Stimulated activated CD4-positive, alpha-beta T cell treated with anti-CD3 and anti-CD28 coated beads, Interleukin-12 subunit alpha, Interleukin-12 subunit beta, amount 100 ng/mL, for 24 hours (primary cell): ENCODE data around the gene FAM90A1.
"Not testable (repeated sequence)": the region's sequence is repeated elsewhere in the genome, so short reads cannot be mapped to it uniquely, and the experiment has no call there.

Experiments
- DNase-seq, 2 experiments: peaks; one replicate each; pipeline ENCODE4 v3.0.0-alpha.2; 2020; ENCODE audit warnings: low read depth in 2 of 2

The FAM90A1 gene

DNA sequence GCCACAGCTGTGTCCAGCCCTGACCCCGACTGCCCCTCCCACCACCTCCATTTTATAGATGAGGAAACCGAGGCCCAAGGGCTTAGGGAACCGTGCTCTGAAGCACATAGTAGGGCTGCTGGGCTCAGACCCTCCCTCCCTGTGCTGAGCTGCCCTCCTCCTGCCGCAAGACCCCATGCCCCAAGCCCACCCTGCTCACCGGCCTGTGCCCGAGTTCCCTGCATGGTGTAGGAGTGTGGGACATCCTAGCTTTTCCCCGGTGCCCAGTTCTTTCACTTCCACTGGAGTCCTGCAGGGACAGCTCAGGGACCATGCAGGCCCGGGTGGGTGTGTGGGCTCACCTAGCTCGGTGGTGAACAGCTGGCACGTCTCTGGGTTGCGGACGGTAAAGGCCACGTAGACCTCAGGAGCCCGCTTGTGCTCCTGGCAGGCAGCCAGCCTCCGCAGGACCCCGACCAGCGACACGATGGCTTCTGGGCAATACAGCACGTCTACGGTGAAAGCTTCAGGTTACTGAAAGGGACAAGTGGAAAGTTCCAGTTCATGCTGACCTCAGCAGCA is 6.6 kb upstream of the FAM90A1 start:
- DNase-seq, result not testable (repeated sequence)

DNA sequence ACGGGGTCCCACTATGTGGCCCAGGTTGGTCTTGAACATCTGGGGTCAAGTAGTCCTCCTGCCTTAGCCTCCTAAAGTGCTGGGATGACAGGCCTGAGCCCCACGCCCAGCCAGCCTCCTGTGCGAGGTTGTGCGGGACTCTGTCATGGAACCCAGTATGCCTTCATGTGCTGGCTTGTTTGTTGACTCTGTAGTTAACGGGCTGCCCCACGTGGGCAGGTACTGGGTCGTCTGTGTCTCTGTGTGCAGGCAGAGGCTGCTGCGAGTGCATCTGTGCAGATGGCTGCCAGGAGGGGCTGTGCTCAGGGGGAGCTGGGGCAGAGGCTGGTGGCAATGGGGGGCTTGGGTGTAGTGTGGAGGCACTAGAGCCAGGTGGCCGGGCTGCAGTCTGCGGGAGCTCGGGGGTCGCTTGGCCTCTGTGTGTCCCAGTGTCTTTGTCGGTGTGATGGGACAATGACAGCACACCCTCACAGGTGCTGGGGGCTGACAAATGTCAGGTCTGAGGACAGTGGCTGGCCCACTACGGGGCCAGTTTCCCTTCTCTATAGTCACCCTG is 6.0 kb upstream of the FAM90A1 start:
- not testable (repeated sequence) for DNase-seq

GRCh38 chr12:8231666-8232608 is 4.5 kb upstream of the FAM90A1 start:
- peak; percentile 52 to 58 for DNase-seq

- not testable (repeated sequence) for DNase-seq
Measured at GRCh38 chr12:8231049-8231448, 3.6 kb upstream of the FAM90A1 start.

- DNase-seq, result not testable (repeated sequence)
Measured at GRCh38 chr12:8229486-8229885, 2.1 kb upstream of the FAM90A1 start.

- not testable (repeated sequence) for DNase-seq
Measured at GRCh38 chr12:8228607-8229006, 1.2 kb upstream of the FAM90A1 start.

- DNase-seq, result not testable (repeated sequence)
Measured at GRCh38 chr12:8227732-8228077, 287 bp upstream of the FAM90A1 start.

DNA sequence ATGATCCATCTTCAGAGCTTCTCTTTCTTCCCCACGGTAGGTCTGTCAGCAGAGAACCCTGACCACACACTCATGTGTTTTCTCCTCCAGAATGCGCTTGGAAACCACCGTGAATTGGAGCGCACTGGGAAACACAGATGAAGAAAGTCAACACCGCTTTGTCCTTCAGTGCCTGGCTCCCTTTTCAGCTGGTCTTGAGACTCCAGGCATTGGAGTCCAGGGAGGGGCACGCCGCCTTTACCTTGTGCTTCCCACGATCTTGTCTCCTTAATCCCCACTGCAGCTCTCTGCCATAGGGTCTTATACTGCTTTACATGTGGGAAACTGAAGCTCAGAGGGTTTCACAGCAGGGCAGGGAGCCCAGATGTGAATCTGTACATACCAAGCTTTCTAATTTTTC is 1.1 kb downstream of the FAM90A1 start:
- no peak for DNase-seq

DNA sequence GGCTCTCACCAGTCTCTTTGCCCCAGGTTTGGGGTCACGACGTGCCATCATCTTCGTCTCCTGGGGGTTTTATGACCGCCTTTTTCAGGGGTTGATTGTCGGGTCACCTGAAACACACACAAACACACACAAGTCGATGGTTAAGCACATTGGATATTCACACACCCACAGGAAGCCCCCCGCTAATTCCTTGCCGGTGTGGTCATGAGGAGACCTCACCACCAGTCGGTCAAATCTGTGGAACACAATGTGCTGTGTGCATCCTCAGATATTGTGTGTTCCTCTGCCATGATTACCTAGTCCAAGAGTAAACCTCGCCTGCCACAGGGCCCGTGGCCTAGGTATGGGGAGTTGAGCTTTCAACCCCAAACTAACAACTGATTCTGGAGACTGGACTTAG is 2.6 kb downstream of the FAM90A1 start:
- not testable (repeated sequence) for DNase-seq

- not testable (repeated sequence) for DNase-seq
Measured at GRCh38 chr12:8223646-8224045, 3.8 kb downstream of the FAM90A1 start.

GRCh38 chr12:8222303-8222702 is 5.1 kb downstream of the FAM90A1 start:
- not testable (repeated sequence) for DNase-seq

GRCh38 chr12:8221844-8222243 is 5.6 kb downstream of the FAM90A1 start:
- DNase-seq, result not testable (repeated sequence)

- not testable (repeated sequence) for DNase-seq
Measured at GRCh38 chr12:8221375-8221774, 6.0 kb downstream of the FAM90A1 start.

- DNase-seq, result not testable (repeated sequence)
Measured at GRCh38 chr12:8218711-8219382, 8.6 kb downstream of the FAM90A1 start.

DNA sequence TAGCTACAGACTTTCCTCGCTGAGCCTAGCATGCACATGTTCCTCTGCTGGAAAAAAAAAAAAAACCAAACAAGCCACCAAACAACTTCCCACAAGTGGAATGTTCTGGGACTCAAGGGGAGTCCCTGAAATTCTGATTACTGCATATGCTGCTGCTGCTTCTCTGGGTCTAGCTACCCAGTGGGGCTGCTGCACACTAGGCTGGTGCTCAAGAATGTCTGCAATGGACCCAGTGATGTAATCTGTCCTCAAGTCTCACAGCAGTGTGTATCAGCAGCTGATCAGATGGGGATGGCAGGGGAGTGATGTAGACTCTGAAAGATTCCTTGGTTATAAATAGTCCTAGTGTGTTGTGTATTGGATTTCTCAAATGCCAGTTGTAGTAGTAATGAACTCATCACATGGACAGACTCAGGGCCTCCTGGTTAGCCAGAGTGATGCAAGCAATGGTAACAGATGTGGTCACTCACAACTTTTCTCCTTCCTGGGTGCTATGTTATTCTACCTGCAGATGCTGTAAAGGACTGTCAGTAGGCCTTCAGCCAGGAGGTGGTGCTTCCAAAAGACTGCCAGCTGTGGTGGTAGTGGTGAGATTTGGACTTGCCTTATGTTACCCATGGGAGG is 29.6 kb downstream of the FAM90A1 start:
- not testable (repeated sequence) for DNase-seq

DNA sequence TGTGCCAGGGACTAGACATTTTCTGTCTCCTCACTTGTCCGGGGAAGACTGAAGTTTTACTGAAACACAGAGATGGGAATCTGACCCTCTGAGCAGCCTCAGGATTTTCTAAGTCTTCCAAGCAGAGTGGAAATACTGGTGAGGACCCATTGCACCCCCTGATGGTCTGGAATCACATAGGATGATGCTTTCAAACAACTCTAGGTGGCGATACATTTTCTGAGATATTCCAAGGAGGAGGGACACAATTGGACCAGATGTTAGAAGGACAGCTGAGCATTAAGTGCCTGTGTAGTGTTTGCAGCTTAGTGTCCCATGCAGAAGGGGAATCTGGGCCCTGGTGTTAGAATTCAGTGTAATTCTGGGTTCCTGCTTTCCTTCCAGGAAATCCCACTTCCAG is 39.3 kb downstream of the FAM90A1 start:
- not testable (repeated sequence) for DNase-seq

DNA sequence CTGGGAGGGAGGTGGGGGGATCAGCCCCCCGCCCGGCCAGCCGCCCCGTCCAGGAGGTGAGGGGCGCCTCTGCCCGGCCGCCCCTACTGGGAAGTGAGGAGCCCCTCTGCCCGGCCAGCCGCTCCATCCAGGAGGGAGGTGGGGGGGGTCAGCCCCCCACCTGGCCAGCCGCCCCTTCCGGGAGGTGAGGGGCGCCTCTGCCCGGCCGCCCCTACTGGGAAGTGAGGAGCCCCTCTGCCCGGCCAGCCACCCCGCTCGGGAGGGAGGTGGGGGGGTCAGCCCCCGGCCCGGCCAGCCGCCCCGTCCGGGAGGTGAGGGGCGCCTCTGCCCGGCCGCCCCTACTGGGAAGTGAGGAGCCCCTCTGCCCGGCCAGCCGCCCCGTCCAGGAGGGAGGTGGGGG is 43.2 kb downstream of the FAM90A1 start:
- DNase-seq, result not testable (repeated sequence)

DNA sequence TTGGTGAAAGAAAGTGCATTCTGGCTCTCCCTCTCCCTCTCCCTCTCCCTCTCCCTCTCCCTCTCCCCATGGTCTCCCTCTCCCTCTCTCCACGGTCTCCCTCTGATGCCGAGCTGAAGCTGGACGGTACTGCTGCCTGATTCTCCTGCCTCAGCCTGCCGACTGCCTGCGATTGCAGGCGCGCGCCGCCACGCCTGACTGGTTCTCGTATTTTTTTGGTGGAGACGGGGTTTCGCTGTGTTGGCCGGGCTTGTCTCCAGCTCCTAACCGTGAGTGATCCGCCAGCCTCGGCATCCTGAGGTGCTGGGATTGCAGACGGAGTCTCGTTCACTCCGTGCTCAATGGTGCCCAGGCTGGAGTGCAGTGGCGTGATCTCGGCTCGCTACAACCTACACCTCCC is 44.1 kb downstream of the FAM90A1 start:
- not testable (repeated sequence) for DNase-seq

- not testable (repeated sequence) for DNase-seq
Measured at GRCh38 chr12:8182923-8183322, 44.5 kb downstream of the FAM90A1 start.

- not testable (repeated sequence) for DNase-seq
Measured at GRCh38 chr12:8181271-8181670, 46.1 kb downstream of the FAM90A1 start.

- peak; percentile 47 to 48 for DNase-seq
Measured at GRCh38 chr12:8179989-8180585, 47.3 kb downstream of the FAM90A1 start.
